HG03196 (cell line): ENCODE data around the gene CD84.
A peak's percentile ranks its signal among the peaks of the same experiment; 100 is the strongest.
"Not testable (repeated sequence)": the region's sequence is repeated elsewhere in the genome, so short reads cannot be mapped to it uniquely, and the experiment has no call there.

Experiments used
- ATAC-seq: cut with Tn5 transposase; IDR thresholded peaks from one replicate; pipeline ENCODE4 v1.9.1; 2021; ENCODE audit not compliant: unreplicated experiment

Gene CD84

GRCh38 chr1:160610569-160611242, 31.4 kb upstream of the CD84 start:
- no peak for ATAC-seq

GRCh38 chr1:160608941-160609340, 29.6 kb upstream of the CD84 start:
- no peak for ATAC-seq

GRCh38 chr1:160608514-160608913, 29.2 kb upstream of the CD84 start:
- no peak for ATAC-seq

GRCh38 chr1:160608057-160608456, 28.8 kb upstream of the CD84 start:
- ATAC-seq = no peak

GRCh38 chr1:160607672-160608032, 28.4 kb upstream of the CD84 start:
- ATAC-seq = no peak

GRCh38 chr1:160607011-160607671, 27.8 kb upstream of the CD84 start:
- peak; percentile 65 for ATAC-seq

- peak; percentile 6 for ATAC-seq
These were observed 27.3 kb upstream of the CD84 start for GRCh38 chr1:160606611-160607010.

- no peak for ATAC-seq
These were observed 26.6 kb upstream of the CD84 start for GRCh38 chr1:160605792-160606479.

GRCh38 chr1:160605205-160605604, 25.9 kb upstream of the CD84 start:
- no peak for ATAC-seq

GRCh38 chr1:160597705-160598104, 18.4 kb upstream of the CD84 start:
- ATAC-seq = no peak

- ATAC-seq = no peak
These were observed 17.8 kb upstream of the CD84 start for GRCh38 chr1:160597051-160597450.

- ATAC-seq = no peak
These were observed 11.2 kb upstream of the CD84 start for GRCh38 chr1:160590488-160590887.

- ATAC-seq = no peak
These were observed 9.2 kb upstream of the CD84 start for GRCh38 chr1:160588468-160588867.

GRCh38 chr1:160584784-160585183, 5.5 kb upstream of the CD84 start:
- no peak for ATAC-seq

- ATAC-seq = not testable (repeated sequence)
These were observed 3.7 kb upstream of the CD84 start for GRCh38 chr1:160582976-160583375.

GRCh38 chr1:160581961-160582360, 2.7 kb upstream of the CD84 start:
- no peak for ATAC-seq

GRCh38 chr1:160580221-160580812, 1.0 kb upstream of the CD84 start:
- ATAC-seq = no peak

GRCh38 chr1:160578525-160579191, 638 bp downstream of the CD84 start:
- no peak for ATAC-seq

GRCh38 chr1:160578175-160578524, 1.1 kb downstream of the CD84 start:
- no peak for ATAC-seq

- no peak for ATAC-seq
These were observed 1.6 kb downstream of the CD84 start for GRCh38 chr1:160577671-160578070.

GRCh38 chr1:160576884-160577283, 2.4 kb downstream of the CD84 start:
- no peak for ATAC-seq
